NB4 (cell line): ENCODE measurements around the gene SYT13.

ENCODE experiments used
- CTCF ChIP-seq: IDR thresholded peaks from one replicate; pipeline ENCODE4 v1.5.1; 2012; ENCODE audit warnings: low read depth, low read length
- POLR2A ChIP-seq: IDR thresholded peaks from 2 replicates; pipeline ENCODE4 v1.6.1; 2011; ENCODE audit warnings: mild to moderate bottlenecking; ENCODE audit not compliant: insufficient read length; ENCODE audit errors: extremely low read depth

DNA sequence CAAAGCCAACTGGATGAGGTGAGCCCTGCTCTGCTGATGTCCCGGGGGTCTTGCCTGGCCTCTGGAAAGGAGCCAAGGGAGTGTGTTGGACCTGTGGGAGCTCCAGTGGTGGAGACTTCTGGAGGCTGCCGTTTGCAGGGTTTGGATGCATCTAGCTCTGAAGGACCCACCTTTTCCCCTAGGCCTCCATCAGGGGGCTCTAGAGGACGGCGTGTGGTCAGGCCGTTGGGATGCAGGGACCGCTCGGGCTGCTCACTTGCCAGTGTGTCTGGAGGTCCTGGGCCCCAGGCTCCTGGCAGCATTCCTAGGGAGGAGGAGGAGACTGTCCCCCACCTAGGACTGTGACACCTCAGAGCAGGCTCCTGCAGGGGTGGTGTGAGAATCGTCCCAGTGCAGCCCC is 81.4 kb downstream of the SYT13 start:
- TF ChIP-seq CTCF (no peak), POLR2A (no peak)
